ENCODE measurements around the gene RSAD2. TPM values are rescaled to one million over a fixed set of nuclear protein-coding genes. Genes with fewer than 3 reads are reported as not detected.

RSAD2 gene
- total and polyA plus RNA-seq, 9 of the 15 experiments (the other 6 are each of a cell fraction or from before 2014, with no cell fraction given), result 0.15 to 1.4 (median 0.28) TPM

- peak; percentile 87; the same call in 1 of the 2 replicates for TF ChIP-seq CBX1 (IDR thresholded peaks at IDR 0.05; ENCODE audit: low read depth)
- TF ChIP-seq HDAC8 (tag; IDR thresholded peaks at IDR 0.05), result no peak
- TF ChIP-seq MITF (IDR thresholded peaks at IDR 0.05), result no peak
- TF ChIP-seq STAT6 (CRISPR knock-in tag; IDR thresholded peaks at IDR 0.05), result 0 out of 2 replicates have a peak, but pooled peaks have one; percentile 11
- peak; percentile 71; the same call in 1 of the 2 replicates for TF ChIP-seq GATAD2B (IDR thresholded peaks at IDR 0.05; ENCODE audit: borderline replicate concordance)
- peak; percentile 82 for TF ChIP-seq HMGN3 (IDR thresholded peaks at IDR 0.05; ENCODE audit: borderline replicate concordance, extremely low read depth, insufficient read length, low read depth, low read length)
- no peak for TF ChIP-seq ZKSCAN8 (CRISPR knock-in tag; IDR thresholded peaks at IDR 0.05)
- 0 out of 2 replicates have a peak, but pooled peaks have one; percentile 14 for TF ChIP-seq ZNF764 (CRISPR knock-in tag; IDR thresholded peaks at IDR 0.05; ENCODE audit: low read depth)
- TF ChIP-seq ZNF512 (tag; IDR thresholded peaks at IDR 0.05), result no peak
- no peak for TF ChIP-seq PHB2 (IDR thresholded peaks at IDR 0.05; ENCODE audit: low read depth)
- 0 out of 2 replicates have a peak, but pooled peaks have one; percentile 49 for TF ChIP-seq RBM34 (IDR thresholded peaks at IDR 0.05; ENCODE audit: borderline replicate concordance, insufficient read depth, low read length)
- TF ChIP-seq FOS (IDR thresholded peaks at IDR 0.05; ENCODE audit: extremely low read depth, insufficient read length), result no peak
- TF ChIP-seq E2F5 (CRISPR knock-in tag; IDR thresholded peaks at IDR 0.05), result no peak
- TF ChIP-seq ZNF41 (CRISPR knock-in tag; conservative IDR thresholded peaks at IDR 0.05), result no peak
- TF ChIP-seq ZBTB11 (CRISPR knock-in tag; IDR thresholded peaks at IDR 0.05), result peak; percentile 56 to 96 (median 86); a peak in 4 of 6 replicates
Observed at GRCh38 chr2:6865346-6866274, 12.0 kb upstream of the RSAD2 start, which contains the start of gene CMPK2 (continued).
